Gastrocnemius medialis (tissue), 4 donors: ENCODE data around the gene PNPLA6. TPM values are rescaled to one million over a fixed set of nuclear protein-coding genes. Genes with fewer than 3 reads are reported as not detected.

ENCODE experiments used
- ATAC-seq, 2 donors: fragments of 150-250 bp; one replicate each; pipeline ENCODE4 v1.9.1; 2016
- DNase-seq, 2 donors: peaks; one replicate each; pipeline ENCODE4 v3.0.0-alpha.2; 2019
- H3K27ac ChIP-seq, 4 donors: fragments of 200-600 bp; sonication (generic); 1 replicate in 1 of 4; 2 replicates in 3 of 4; pipeline ENCODE4 v1.5.1; 2016 to 2018; ENCODE audit warnings: mild to moderate bottlenecking in 2 of 4, moderate library complexity in 1 of 4
- H3K27me3 ChIP-seq, 3 donors: fragments of 200-600 bp; sonication (generic) in 2 of 3; 1 replicate in 1 of 3; 2 replicates in 2 of 3; pipeline versions ENCODE4 v1.5.1 to v1.6.0; 2016 to 2019; ENCODE audit warnings: mild to moderate bottlenecking in 1 of 3, moderate library complexity in 1 of 3
- H3K36me3 ChIP-seq, 2 donors: fragments of 200-600 bp; sonication (generic) in 1 of 2; one replicate each; pipeline ENCODE4 v1.5.1; 2017 to 2018
- H3K4me1 ChIP-seq, 2 donors: fragments of 200-600 bp; sonication (generic) in 1 of 2; one replicate each; pipeline ENCODE4 v1.5.1; 2016 to 2017; ENCODE audit warnings: mild to moderate bottlenecking in 2 of 2
- H3K4me3 ChIP-seq, 4 donors: fragments of 200-600 bp; sonication (generic) in 3 of 4; 1 replicate in 1 of 4; 2 replicates in 3 of 4; pipeline ENCODE4 v1.5.1; 2016 to 2019; ENCODE audit warnings: mild to moderate bottlenecking in 2 of 4
- H3K9me3 ChIP-seq, 3 donors: fragments of 200-600 bp; sonication (generic) in 2 of 3; 1 replicate in 1 of 3; 2 replicates in 2 of 3; pipeline ENCODE4 v1.5.1; 2016 to 2019
- POLR2A ChIP-seq, 2 donors: fragments of 450-650 bp; IDR thresholded peaks; one replicate each; pipeline ENCODE4 v1.6.1; 2017; ENCODE audit warnings: antibody characterized with exemption in 2 of 2, mild to moderate bottlenecking in 2 of 2, moderate library complexity in 2 of 2
- in situ Hi-C, 4 donors: fragments of 200-750 bp; cut with MboI; loops; one replicate each; pipeline versions ENCODE4 v1.15.0 to v1.8.0; 2017; ENCODE audit warnings: low sequenced_read_pairs in 4 of 4
- intact Hi-C: fragments of 100-400 bp; cut with DNase I; formaldehyde crosslinking; loops from one replicate; pipeline ENCODE4 v1.15.1; 2023; ENCODE audit warnings: low total_unique reads
- total RNA-seq, 4 donors: library from RNA; depleted of rRNA; stranded (reverse); fragments of >200 nt; gene quantifications; one replicate each; pipeline versions ENCODE4 v1.1.0 to v1.2.3, GENCODE V29; 2016
- TF ChIP-seq, protein P1 (sequence below), 5 experiments: fragments of 450-650 bp in 3 of 5; fragments of 200-600 bp in 2 of 5; sonication (generic) in 2 of 5; IDR thresholded peaks in 4 of 5; conservative IDR thresholded peaks in 1 of 5; 1 replicate in 4 of 5; 2 replicates in 1 of 5; pipeline ENCODE4 v1.5.1; 2016 to 2019; ENCODE audit warnings: antibody characterized with exemption in 5 of 5, mild to moderate bottlenecking in 3 of 5, moderate library complexity in 3 of 5

Gene PNPLA6
- total RNA-seq, 4 donors from 2014 or later = 61.4 to 101 (median 75.1) TPM

DNA sequence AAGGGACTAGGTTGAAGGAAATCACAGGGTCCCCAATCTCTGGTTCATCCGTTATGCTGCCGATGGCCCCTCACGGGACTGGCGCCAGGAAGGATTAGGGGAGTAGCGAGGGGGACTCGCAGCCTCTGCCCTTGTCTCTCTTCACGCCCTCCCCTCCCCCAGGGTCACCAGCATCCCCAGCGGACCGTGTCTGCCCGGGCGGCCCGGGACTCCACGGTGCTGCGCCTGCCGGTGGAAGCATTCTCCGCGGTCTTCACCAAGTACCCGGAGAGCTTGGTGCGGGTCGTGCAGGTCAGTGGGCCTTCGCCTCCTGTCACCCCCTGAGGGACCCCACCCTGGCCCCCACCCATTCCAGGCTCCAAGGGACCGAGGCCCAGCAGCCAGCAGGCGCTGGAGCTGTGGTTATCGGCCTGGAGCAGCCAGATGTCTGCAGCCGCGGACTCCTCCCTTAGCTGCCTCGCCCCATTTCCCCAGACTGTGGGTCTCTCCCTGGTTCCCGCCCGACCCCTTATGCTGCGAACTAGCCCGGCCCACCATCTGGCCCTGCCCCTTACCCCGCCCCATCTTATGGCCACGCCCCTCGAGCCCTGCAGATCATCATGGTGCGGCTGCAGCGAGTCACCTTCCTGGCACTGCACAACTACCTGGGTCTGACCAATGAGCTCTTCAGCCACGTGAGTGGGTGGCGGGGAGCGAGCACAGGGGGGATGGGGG is 5.4 kb downstream of the PNPLA6 start:
- DNase-seq (no peak), ATAC-seq (no peak)
- peaks cover 6 to 7% of the 10 kb centered on the region in 2 donors for H3K4me1 ChIP-seq
- no peaks in the 10 kb centered on the region for H3K27me3 ChIP-seq
- H3K36me3 ChIP-seq = peaks cover 0 to 55% of the 10 kb centered on the region in 2 donors
- intact Hi-C loops (no loop called here), in situ Hi-C loops (loop anchor here in 1 of 4 donors (25.0 kb wide), 1 partner anchor 154 kb away; no protein-coding TSS in a partner anchor)
- no peak for TF ChIP-seq POLR2A (IDR thresholded peaks at IDR 0.05)
- TF ChIP-seq, protein P1, sequence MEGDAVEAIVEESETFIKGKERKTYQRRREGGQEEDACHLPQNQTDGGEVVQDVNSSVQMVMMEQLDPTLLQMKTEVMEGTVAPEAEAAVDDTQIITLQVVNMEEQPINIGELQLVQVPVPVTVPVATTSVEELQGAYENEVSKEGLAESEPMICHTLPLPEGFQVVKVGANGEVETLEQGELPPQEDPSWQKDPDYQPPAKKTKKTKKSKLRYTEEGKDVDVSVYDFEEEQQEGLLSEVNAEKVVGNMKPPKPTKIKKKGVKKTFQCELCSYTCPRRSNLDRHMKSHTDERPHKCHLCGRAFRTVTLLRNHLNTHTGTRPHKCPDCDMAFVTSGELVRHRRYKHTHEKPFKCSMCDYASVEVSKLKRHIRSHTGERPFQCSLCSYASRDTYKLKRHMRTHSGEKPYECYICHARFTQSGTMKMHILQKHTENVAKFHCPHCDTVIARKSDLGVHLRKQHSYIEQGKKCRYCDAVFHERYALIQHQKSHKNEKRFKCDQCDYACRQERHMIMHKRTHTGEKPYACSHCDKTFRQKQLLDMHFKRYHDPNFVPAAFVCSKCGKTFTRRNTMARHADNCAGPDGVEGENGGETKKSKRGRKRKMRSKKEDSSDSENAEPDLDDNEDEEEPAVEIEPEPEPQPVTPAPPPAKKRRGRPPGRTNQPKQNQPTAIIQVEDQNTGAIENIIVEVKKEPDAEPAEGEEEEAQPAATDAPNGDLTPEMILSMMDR (IDR thresholded peaks at IDR 0.05 in 4 of 5, conservative IDR thresholded peaks at IDR 0.05 in 1 of 5) = no peak
- no peak overlapping the region for H3K27ac ChIP-seq
- H3K4me3 ChIP-seq = no peak overlapping the region
- H3K9me3 ChIP-seq = no peaks in the 10 kb centered on the region

DNA sequence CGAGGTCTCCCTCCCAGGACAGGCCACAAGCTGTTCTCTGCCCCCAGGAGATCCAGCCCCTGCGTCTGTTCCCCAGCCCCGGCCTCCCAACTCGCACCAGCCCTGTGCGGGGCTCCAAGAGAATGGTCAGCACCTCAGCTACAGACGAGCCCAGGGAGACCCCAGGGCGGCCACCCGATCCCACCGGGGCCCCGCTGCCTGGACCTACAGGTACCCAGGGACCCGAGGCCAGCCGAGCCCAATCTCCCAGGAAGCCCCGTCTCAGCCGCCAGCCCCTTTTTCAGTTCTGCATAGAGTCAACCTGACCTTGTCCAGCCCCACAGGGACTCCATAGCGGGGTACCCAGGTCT is 5.9 kb downstream of the PNPLA6 start:
- in situ Hi-C loops = loop anchor here in 1 of 4 donors (25.0 kb wide), 1 partner anchor 154 kb away; no protein-coding TSS in a partner anchor
- no peak overlapping the region for H3K27ac ChIP-seq

DNA sequence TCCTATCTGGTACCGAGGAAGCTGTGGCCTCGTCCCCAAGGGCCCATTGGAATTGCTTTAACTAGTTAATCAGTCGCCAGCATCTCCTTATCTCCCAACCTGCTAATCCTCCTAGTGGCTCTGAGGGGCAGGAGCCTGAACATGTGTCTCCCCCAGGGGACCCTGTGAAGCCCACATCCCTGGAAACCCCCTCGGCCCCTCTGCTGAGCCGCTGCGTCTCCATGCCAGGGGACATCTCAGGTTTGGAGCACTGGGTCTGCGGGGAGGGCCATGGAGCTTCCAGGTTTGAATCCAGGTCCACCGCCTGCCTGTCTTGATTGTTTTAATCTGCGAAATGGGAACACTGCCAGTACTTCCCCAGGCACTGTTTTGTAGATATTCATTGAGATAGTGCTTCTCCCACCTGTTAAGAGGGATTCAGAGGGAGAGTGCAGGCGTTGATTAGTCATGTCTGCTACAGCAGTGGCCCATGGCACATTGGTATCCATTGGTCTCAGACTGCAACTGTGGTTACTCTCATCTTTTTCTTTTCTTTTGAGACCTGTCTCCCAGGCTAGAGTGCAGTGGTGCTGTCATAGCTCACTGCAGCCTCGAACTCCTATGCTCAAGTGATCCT is 6.4 kb downstream of the PNPLA6 start:
- Histone ChIP-seq H3K4me3 (no peak overlapping the region), H3K27ac (no peak overlapping the region), H3K36me3 (peaks cover 0 to 55% of the 10 kb centered on the region in 2 donors), H3K27me3 (no peaks in the 10 kb centered on the region), H3K4me1 (no peaks in the 10 kb centered on the region), H3K9me3 (no peaks in the 10 kb centered on the region)
- no peak for DNase-seq
- in situ Hi-C loops (loop anchor here in 1 of 4 donors (25.0 kb wide), 1 partner anchor 155 kb away; no protein-coding TSS in a partner anchor), intact Hi-C loops (no loop called here)
- no peak for ATAC-seq
- TF ChIP-seq, protein P1 (IDR thresholded peaks at IDR 0.05 in 4 of 5, conservative IDR thresholded peaks at IDR 0.05 in 1 of 5) = no peak
- TF ChIP-seq POLR2A (IDR thresholded peaks at IDR 0.05) = no peak

More for the DNA sequence above, 5.9 kb downstream of the PNPLA6 start:
- Histone ChIP-seq H3K9me3 (no peaks in the 10 kb centered on the region), H3K4me3 (no peak overlapping the region), H3K4me1 (peaks cover under 1 to 2% of the 10 kb centered on the region in 2 donors), H3K36me3 (peaks cover 0 to 55% of the 10 kb centered on the region in 2 donors), H3K27me3 (no peaks in the 10 kb centered on the region)
- intact Hi-C loops = no loop called here
- no peak for ATAC-seq
- DNase-seq = no peak
- TF ChIP-seq, protein P1 (IDR thresholded peaks at IDR 0.05 in 4 of 5, conservative IDR thresholded peaks at IDR 0.05 in 1 of 5) = no peak
- TF ChIP-seq POLR2A (IDR thresholded peaks at IDR 0.05) = no peak

DNA sequence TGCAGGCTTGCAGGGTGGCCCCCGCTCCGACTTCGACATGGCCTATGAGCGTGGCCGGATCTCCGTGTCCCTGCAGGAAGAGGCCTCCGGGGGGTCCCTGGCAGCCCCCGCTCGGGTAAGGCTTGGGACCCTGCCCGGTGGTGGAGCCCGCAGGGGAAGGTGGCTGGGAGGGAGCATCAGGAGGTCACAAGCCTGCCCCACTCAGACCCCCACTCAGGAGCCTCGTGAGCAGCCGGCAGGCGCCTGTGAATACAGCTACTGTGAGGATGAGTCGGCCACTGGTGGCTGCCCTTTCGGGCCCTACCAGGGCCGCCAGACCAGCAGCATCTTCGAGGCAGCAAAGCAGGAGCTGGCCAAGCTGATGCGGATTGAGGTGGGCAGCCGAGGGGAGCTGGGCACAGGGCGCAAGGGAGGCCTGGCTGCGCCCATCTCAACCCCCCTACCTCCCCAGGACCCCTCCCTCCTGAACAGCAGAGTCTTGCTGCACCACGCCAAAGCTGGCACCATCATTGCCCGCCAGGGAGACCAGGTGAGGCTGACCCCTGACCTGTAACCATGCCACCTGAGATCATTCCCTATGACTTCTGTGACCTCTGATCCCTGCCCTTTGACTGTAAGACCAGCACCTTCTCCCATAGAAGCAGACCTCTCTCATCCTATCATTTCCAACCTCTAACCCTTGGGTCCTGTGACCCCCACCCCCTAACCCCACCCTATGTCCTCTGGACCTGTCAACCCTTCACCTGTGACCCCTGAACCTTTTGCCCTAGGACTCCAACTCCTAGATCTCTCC is 7.2 kb downstream of the PNPLA6 start:
- Histone ChIP-seq H3K27ac (no peak overlapping the region), H3K9me3 (no peaks in the 10 kb centered on the region), H3K36me3 (peaks cover 0 to 49% of the 10 kb centered on the region in 2 donors), H3K27me3 (no peaks in the 10 kb centered on the region), H3K4me1 (no peaks in the 10 kb centered on the region), H3K4me3 (no peak overlapping the region)
- intact Hi-C loops (no loop called here), in situ Hi-C loops (loop anchor here in 1 of 4 donors (25.0 kb wide), 1 partner anchor 155 kb away; no protein-coding TSS in a partner anchor)
- no peak for ATAC-seq
- TF ChIP-seq, protein P1 (IDR thresholded peaks at IDR 0.05 in 4 of 5, conservative IDR thresholded peaks at IDR 0.05 in 1 of 5) = no peak
- TF ChIP-seq POLR2A (IDR thresholded peaks at IDR 0.05) = no peak
- no peak for DNase-seq
